Measurements from ENCODE around the gene SLX1A.

- no peak for TF ChIP-seq CTCF (IDR thresholded peaks at IDR 0.05)
- TF ChIP-seq EP300 (IDR thresholded peaks at IDR 0.05): no peak
- no peak for TF ChIP-seq POLR2A (IDR thresholded peaks at IDR 0.05)
- no peak for TF ChIP-seq POLR2AphosphoS5 (IDR thresholded peaks at IDR 0.05)
These were observed 14.5 kb upstream of the SLX1A start for GRCh38 chr16:30179195-30179594.

All from gastroesophageal sphincter (tissue), 3 donors.